GM18868 (cell line): Measurements from ENCODE around the gene PPP1R9A.

ENCODE experiments used
- ATAC-seq: cut with Tn5 transposase; IDR thresholded peaks from one replicate; pipeline ENCODE4 v1.9.1; 2021; ENCODE audit warnings: mild to moderate bottlenecking, moderate library complexity; ENCODE audit not compliant: unreplicated experiment

The PPP1R9A gene

DNA sequence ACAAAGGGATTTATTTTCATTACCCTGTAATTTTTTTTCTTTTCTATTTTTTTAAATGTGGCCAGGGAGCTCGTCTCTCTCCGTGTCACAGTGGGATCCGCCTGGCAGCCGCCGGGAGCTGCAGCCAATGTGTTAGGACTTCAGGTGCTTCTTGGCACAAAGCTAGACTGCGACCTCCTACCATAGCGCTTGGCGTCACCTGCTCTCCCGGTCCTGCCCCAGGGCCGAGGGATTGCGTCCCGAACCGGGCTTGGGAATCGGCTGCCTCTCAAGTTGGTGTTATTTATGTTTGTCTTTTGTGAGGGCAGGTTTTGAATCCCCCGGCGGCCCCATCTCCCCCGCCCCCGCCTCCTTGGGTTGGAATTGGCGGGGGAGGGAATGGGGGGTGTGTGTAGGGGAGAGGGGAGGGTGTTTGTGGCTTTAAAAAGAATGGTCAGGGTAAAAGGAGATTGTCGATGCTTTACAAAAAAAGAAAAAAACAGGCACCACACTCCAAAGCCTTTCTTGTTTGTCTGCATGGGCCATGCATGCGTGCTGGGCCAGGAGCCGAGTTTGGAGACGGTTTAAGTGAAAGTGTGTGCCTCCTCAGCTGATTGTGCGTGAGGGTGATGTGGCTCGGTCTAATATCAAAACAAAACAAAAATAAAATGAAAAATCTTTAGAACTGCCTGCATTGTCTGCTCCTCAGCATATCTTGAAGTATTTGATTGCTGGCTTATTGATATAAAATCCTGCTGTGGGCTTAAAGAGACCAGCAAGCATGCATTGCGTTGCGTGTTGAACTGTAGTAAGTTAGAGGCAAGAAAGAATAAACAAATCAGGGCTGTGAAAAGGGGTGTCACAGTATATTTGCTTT, 1.2 kb downstream of the PPP1R9A start:
- ATAC-seq: no peak

DNA sequence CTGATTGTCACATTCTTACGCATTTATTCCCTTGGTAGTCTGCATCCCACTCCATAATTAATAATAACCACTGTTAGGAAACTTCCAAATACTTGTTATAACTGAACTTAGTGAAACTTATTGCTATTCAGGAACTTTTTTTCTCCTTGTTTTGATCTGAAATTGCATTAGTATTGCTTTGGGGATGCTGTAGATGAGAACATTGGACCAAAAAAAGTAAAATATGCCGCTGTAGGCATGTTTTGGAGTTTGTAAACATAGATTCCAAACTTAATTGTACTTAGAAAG, 1.7 kb downstream of the PPP1R9A start:
- no peak for ATAC-seq

DNA sequence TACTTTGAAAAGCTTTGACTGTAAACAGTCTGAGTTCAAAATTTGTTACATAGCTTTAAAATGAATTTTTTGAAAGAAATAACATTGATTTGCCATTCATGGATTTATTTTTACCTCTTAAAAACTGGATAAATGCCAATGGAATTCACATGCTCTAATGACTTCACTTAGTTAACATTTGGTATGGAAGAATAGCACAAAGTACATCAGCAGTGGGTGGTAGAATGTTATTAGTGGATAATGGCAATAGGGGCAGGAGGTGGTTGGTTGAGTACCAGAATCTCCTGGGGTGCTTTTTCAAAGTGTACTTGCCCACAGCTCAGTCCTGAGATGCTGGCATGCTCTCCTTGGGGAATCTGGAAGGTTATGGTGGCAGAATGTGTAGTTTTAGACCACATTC, 4.7 kb downstream of the PPP1R9A start:
- no peak for ATAC-seq

DNA sequence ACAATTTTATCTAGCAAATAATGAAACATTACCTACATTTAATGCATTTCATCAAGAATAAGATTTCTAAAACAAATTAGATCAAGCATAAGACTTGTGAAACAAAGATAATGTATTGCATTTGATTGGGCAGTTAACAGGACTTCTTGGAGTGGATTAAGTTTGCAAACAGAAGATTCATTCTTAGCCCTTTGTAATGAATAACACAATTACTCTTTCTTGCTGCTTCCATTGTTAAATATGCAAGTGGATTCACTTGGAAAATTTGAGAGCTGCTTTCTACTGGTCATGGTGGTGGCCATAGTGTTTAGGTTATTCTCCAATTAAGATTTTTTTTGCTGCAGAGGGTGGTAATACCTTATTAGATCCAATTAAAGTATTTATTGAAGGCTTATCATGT, 6.0 kb downstream of the PPP1R9A start:
- ATAC-seq: no peak

DNA sequence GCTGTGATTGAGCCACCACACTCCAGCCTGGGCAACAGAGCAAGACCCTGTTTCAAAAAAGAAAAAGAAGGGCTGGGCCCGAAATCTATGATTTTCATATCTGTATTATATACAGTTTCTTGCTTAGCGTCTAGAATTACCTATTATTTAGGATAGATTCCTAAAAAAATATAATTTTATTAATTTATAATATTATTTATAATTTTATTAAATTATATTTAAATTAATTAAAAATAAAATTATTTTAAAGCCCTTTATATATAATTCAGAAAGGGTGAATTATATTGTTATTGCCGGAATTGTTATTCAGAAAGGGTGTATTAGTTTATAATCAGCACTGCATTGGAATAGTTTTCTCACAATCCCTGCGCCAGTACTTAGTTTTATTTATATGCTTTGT, 14.5 kb downstream of the PPP1R9A start:
- ATAC-seq: no peak

DNA sequence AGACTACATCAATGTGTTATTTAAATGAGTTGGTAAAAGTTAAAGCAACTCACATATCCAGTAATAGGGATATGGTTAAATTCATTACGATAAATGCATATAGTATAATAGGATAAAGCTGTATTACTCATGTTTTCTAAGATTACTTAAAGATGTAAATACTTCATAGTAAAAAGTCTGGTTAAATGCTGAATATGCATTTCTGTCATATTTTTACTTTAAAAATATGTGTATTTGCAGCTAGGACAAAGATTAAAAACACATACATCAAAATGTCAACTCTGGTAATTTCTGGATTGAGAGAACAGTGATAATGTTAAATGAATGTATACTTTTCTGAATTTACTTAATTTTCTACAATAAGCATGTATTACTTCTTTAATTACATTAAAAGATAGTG, 15.1 kb downstream of the PPP1R9A start:
- ATAC-seq: no peak

DNA sequence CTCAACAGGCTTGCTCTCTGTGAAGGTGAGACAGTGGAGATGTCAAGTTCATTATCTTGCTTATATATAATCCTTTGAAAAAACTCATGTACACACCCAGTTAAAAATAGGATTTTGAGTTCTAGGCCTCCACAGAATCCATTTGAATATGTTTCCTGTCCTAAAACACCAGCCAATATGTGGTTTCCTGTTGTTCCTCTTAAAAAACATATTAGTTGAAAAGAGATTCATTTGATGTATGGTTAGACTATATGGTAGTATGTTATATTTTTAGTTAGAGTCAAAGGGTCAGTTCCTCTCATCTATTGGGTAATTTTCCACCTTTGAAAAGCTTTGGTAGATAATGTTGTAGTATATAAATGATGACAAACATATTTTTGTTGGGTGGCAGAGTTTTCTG, 16.0 kb downstream of the PPP1R9A start:
- ATAC-seq: no peak

DNA sequence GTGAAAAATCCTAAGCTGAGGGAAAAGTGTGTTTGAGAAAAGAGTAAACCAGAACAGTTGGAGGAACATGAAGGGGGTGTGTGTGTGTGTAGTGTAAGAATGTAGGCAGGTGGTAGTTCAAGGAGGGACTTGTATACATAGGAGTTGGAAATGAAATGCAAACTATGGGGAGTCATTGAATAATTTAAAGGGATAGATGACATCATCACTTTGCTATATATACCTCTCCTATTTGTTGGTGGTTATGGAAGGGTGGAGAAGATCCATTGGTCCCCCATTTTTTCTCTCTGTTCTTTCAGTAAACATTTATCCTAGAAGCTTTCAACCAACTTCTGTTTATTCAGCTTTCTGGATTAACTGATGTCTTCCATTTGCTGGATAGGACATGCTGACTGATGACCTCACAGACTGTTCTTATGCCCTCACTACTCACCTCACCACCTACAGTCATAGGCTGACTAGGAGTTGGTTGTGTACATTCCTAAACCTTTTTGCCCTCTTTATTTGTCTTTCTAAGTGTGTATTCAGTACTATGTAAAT, 20.8 kb downstream of the PPP1R9A start:
- ATAC-seq: no peak

DNA sequence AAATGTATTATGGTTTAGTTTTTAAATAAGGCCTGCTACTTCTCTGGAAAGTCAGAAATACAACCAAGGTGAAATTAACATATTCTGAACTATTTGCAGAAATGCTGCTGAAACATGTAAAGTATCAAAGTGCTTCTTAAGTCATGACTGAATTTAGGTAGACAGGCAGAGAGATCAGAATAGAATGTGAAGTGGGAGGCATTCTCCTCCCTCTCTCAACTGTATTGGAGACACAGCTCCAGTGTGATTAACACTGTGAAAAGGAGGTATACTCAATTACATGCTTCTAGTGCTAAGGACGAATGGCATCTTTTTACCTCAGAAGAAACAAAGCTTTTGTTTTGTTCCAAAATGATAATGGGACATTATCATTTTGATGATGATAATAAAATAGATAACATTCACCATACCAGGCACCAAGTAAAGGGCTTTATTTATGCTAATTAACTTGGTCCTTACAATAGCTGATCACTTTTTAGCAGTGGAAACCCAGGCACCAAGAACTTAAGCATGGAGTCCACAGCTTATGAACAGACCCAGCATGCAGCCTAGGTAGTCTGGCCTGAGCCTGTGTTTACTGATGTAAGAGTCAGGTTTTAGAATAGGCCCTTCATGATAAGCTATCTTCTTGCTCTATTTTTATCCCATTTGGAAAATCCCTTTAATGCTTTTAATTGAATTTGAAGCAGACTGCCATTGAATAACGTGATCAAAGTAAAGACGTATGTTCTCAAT, 26.0 kb downstream of the PPP1R9A start:
- ATAC-seq: no peak

DNA sequence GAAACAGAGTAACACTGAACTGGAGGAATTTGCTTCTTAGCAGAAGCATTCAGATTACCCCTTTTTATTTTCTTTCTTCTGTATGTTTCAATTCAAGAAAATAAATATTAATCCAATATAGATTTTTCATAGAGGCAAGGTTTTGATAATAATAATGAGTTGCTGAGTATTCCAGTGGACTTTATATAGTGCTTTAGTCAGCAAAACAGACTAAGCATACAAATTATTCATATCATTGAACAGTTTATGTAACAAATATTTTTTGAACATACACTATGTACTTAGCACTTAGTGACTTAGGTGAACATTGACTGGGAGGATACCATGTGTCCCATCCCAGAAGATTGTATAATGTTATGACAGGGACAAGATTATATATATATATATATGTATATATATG, 32.0 kb downstream of the PPP1R9A start:
- no peak for ATAC-seq

DNA sequence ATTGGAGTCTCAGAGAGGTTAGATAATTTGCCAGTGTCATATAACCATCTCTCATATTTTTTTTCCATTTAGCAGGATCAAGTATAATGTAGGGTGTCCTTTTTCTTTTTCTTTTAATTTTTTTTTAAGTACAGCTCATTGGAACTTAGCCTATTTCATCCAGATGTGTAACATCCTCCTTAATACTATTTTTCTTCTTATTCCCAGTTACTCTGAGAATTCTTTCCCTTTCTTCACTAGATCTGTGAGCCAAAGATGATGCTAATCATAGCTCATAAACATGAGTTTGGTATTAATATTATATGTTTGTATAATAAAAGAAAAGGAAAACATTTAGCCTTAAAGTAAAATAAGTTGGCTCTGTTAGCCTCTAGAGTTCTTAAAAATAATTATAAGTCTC, 32.8 kb downstream of the PPP1R9A start:
- no peak for ATAC-seq

DNA sequence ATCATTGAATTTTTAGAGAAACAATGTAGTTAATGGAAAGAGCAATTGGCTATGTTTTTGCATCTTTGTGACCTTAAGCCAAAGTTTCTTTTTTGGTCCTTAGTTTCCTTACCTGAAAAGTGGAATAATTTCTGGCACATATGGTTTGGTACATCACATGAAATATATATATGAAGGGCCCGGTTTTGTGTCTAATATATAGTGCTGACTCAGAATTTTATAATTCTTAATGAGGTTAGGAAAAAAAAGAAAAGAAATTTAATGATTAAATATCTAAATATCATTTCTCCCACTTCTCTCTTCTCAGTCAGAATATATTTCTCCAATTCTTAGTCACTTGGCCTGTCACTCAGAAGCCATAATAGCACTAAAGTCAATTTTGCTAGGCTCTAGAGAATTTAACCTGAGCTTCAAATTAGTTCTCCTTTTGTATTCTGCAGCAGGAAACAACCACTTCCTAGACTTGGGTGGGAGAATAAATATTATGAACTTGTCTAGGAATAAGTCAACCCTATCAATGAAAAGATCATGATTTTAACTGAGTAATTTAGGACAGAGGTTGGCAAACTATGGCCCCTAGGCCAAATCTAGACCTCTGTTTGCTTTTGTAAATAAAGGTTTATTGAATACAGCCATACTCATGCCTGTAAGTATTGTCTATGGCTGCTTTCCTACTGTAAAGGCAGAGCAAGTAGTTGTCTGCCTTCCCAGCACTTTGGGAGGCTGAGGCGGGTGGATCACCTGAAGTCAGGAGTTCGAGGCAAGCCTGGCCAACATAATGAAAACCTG, 34.6 kb downstream of the PPP1R9A start:
- ATAC-seq: no peak

DNA sequence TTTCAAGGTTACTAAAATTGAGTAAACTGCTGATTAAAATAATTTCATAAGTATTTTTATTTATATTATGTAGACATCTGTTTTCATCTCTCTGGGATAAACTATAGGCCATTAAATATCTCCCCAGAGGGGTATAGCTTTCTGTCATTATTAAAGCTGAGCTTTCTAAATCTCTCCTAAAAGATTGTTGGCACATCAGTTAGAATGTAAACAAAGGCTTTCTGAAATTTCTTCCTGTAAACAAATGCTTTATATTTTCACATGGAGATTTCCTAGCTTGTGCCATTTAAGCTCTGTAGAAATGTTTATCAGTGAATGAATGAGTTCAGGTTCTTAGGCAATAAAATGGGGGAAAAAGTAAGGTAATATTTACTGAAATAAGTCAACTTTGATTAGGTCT, 35.7 kb downstream of the PPP1R9A start:
- ATAC-seq: no peak

DNA sequence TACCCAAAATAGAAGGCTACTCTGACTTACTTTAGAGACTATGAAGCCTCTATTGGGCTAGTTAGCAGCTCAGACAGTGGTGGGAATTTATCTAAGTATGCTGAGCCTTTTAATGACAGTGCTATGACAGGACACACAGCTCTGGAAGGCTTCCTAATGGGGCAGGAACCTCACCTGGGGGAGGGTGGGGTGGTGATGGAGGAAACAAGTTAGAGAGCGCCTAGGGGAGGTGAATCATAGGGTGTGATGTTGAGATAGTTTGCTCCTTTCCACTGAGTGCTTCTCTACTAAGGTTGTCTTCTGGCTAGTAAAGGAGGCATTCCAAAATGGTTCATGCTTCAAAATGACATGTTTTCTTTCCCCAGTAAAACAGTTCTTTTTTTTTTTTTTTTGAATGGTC, 42.1 kb downstream of the PPP1R9A start:
- ATAC-seq: no peak

DNA sequence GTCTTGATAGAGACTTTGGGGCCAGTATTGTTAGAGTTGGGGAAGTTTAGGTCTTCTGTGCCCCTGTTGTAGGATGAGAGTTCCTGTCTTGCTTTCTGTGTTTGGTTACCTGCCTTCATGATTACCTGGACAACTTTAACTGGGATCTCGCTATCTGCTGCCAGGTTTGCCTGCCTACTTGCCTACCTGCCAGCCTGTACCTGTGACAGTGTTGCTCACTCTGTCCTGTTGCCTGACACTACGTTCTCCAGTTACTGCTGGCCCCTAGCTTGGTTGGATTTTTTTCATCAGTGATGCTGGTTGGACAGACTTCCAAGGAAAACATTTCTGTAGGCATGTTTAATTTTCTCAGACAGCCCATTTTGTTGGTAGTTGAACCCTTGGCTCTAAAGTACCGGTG, 48.4 kb downstream of the PPP1R9A start:
- ATAC-seq: no peak

DNA sequence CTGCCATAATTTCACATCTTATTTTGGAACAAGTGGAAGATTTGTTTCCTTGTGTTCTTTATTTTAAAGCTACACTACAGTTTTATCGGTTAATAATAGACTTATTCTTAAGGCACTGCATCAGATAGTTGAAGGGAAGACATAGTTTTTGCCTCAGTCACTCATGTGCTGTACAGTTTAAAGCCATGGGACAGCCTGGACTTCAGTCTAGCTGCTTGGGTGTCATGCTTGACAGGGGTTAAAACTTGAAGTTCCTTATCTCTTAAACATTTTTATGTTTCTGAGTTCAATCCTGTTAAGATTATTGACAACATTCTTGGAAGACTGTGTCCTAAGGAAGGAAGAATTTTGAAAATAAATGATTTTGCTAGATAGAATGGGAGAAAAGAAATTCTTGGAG, 49.7 kb downstream of the PPP1R9A start:
- no peak for ATAC-seq

DNA sequence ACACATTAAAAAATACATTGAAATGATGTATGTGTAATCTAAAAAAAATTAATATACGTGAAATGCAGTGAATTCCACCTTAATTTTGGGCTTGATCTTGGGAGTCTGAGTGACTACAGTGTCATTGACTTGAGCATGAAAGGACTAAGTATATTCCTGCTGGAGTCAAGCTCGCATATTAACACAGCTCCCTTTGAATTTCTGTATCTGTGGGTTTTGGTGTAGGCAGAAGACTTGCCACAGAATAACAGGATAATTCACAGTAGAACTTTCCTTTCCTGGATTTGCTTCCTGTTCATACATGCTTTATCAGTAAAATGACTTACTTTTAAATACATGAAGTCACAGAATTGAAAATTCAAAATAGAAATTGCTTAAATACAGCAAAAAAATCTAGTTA, 55.3 kb downstream of the PPP1R9A start:
- ATAC-seq: no peak

DNA sequence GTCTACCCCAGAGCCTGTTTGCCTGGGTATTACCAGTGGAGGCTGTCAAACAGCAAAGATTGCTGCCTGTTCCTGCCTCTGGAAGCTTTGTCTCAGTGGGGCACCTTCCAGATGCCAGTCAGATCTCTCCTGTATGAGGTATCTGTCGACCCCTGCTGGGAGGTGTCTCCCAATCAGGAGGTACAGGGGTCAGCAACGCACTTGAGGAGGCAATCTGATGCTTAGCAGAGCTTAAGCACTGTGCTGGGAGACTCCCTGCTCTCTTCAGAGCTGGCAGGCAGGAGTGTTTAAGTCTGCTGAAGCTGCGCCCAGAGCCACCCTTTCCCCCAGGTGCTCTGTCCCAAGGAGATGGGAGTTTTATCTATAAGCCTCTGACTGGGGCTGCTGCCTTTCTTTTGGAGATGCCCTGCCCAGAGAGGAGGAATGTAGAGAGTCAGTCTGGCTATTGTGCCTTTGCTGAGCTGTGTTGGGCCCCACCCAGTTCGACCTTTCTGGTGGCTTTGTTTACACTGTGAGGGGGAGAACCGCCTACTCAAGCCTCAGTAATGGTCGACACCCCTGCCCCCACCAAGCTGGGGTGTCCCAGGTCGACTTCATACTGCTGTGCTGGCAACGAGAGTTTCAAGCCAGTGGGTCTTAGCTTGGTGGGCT, 62.2 kb downstream of the PPP1R9A start:
- ATAC-seq: no peak

DNA sequence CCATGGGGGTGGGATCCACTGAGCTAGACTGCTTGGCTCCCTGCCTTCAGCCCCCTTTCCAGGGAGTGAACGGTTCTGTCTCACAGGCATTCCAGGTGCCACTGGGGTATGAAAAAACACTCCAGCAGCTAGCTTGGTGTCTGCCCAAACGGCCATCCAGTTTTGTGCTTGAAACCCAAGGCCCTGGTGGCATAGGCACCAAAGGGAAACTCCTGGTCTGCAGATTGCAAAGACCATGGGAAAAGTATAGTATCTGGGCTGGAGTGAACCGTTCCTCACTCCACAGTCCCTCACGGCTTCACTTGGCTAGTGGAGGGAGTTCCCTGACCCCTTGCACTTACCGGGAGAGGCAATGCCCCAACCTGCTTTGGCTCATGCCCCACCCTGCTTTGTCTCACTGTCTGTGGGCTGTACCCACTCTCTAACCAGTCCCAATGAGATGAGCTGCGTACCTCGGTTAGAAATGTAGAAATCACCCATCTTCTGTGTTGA, 62.7 kb downstream of the PPP1R9A start:
- ATAC-seq: no peak

DNA sequence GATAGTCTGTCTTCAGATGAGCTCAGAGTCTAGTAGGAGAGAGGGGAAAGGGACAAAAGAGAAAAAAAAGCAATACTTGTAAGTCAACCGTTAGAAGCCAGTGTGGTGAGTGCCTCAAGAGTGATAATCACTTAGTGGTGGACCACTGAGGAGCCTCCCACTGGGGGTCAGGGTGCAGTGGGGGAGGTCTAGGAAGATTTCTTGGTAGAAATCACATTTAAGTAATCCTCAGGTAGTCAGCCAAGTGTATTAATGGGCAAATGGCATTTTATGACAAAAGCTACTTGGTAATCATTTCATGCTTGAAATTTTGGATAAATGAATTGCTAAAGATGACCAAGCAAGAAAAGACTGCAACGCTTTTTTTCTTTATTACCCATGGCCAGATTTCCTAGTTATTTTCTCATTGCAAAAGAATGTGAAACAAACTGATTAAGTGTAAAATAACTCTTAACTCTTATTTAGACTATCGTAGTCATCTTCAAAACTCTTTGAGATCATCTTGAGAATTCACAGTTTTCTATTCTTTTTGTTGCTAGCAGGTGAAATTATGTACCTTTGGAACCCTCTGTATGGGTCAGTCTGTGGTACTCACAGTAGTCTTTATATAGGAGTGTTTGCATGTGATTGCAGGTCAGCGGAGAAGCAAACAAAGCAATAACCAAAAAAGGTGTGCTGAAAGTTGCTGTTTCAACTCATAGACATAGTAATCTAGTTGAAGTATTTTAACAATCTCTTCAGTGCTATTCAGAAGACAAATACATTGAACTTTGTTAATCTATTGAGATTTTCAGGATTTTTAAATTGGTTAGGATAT, 63.9 kb downstream of the PPP1R9A start:
- no peak for ATAC-seq
